Liver (tissue), 9 donors: Measurements from ENCODE around the gene ITGA11. TPM values are rescaled to one million over a fixed set of nuclear protein-coding genes. Genes with fewer than 3 reads are reported as not detected.
A peak's percentile ranks its signal among the peaks of the same experiment; 100 is the strongest.

Experiments used
- DNase-seq: peaks from one replicate; pipeline ENCODE4 v3.0.0-alpha.2; 2017; ENCODE audit warnings: low spot score
- H3K27ac ChIP-seq, 2 donors: one replicate each; pipeline ENCODE4 v1.7.0; 2013; ENCODE audit warnings: inconsistent platforms in 2 of 2, low read length in 2 of 2, control low read depth in 1 of 2, low read depth in 1 of 2, mild to moderate bottlenecking in 1 of 2
- H3K27me3 ChIP-seq, 4 donors: one replicate each; pipeline versions ENCODE4 v1.6.1 to v1.7.0; 2013; ENCODE audit warnings: low read length in 3 of 4, inconsistent platforms in 1 of 4, mild to moderate bottlenecking in 1 of 4, moderate library complexity in 1 of 4; ENCODE audit not compliant: control insufficient read depth in 4 of 4, insufficient read depth in 4 of 4
- H3K36me3 ChIP-seq, 4 donors: one replicate each; pipeline versions ENCODE4 v1.6.1 to v1.7.0; 2013; ENCODE audit warnings: low read length in 3 of 4, mild to moderate bottlenecking in 3 of 4, low read depth in 1 of 4, moderate library complexity in 1 of 4; ENCODE audit not compliant: control insufficient read depth in 4 of 4, insufficient read depth in 3 of 4
- H3K4me1 ChIP-seq, 4 donors: one replicate each; pipeline versions ENCODE4 v1.6.1 to v1.7.0; 2013; ENCODE audit warnings: low read length in 3 of 4, mild to moderate bottlenecking in 3 of 4, moderate library complexity in 1 of 4; ENCODE audit not compliant: control insufficient read depth in 4 of 4, insufficient read depth in 4 of 4
- H3K4me3 ChIP-seq, 3 donors: one replicate each; pipeline versions ENCODE4 v1.6.1 to v1.7.0; 2013; ENCODE audit warnings: low read length in 3 of 3, control low read depth in 1 of 3, low read depth in 1 of 3, mild to moderate bottlenecking in 1 of 3
- H3K9ac ChIP-seq, 2 donors: one replicate each; pipeline ENCODE4 v1.7.0; 2013; ENCODE audit warnings: low read length in 2 of 2, mild to moderate bottlenecking in 2 of 2, moderate library complexity in 2 of 2, control low read depth in 1 of 2, low read depth in 1 of 2
- H3K9me3 ChIP-seq, 4 donors: one replicate each; pipeline versions ENCODE4 v1.6.1 to v1.7.0; 2013; ENCODE audit warnings: low read length in 3 of 4; ENCODE audit not compliant: control insufficient read depth in 4 of 4
- ATF3 ChIP-seq: IDR thresholded peaks from 2 replicates; pipeline ENCODE4 v1.6.1; 2016; ENCODE audit warnings: antibody characterized with exemption
- CTCF ChIP-seq: fragments of 150-350 bp; IDR thresholded peaks from 2 replicates; pipeline ENCODE4 v1.5.1; 2017; ENCODE audit warnings: improper control_type of control experiment, low read depth, low read length; ENCODE audit not compliant: missing input control
- EGR1 ChIP-seq, 2 donors: IDR thresholded peaks; 2 replicates each; pipeline ENCODE4 v1.6.1; 2016 to 2018; ENCODE audit warnings: antibody characterized with exemption in 2 of 2, low read depth in 2 of 2
- FOXA2 ChIP-seq: IDR thresholded peaks from 2 replicates; pipeline ENCODE4 v1.6.1; 2016; ENCODE audit warnings: antibody characterized with exemption
- GABPA ChIP-seq, 2 donors: IDR thresholded peaks in 1 of 2; conservative IDR thresholded peaks in 1 of 2; 2 replicates each; pipeline ENCODE4 v1.6.1; 2016; ENCODE audit warnings: antibody characterized with exemption in 2 of 2, mild to moderate bottlenecking in 1 of 2, moderate library complexity in 1 of 2
- HNF4A ChIP-seq, 2 donors: conservative IDR thresholded peaks; 2 replicates each; pipeline ENCODE4 v1.6.1; 2016; ENCODE audit warnings: antibody characterized with exemption in 2 of 2, mild to moderate bottlenecking in 2 of 2
- HNF4G ChIP-seq: IDR thresholded peaks from 2 replicates; pipeline ENCODE4 v1.6.1; 2016; ENCODE audit warnings: antibody characterized with exemption
- MAX ChIP-seq: IDR thresholded peaks from 2 replicates; pipeline ENCODE4 v1.6.1; 2016; ENCODE audit warnings: antibody characterized with exemption
- NR2F2 ChIP-seq: IDR thresholded peaks from 2 replicates; pipeline ENCODE4 v1.6.1; 2016; ENCODE audit warnings: antibody characterized with exemption
- RAD21 ChIP-seq, 2 donors: IDR thresholded peaks; 2 replicates each; pipeline ENCODE4 v1.6.1; 2016; ENCODE audit warnings: antibody characterized with exemption in 2 of 2, mild to moderate bottlenecking in 2 of 2
- REST ChIP-seq: IDR thresholded peaks from 2 replicates; pipeline ENCODE4 v1.6.1; 2016; ENCODE audit warnings: antibody characterized with exemption, mild to moderate bottlenecking
- RXRA ChIP-seq, 2 donors: IDR thresholded peaks; 2 replicates each; pipeline ENCODE4 v1.6.1; 2017 to 2018; ENCODE audit warnings: antibody characterized with exemption in 2 of 2, mild to moderate bottlenecking in 1 of 2
- TAF1 ChIP-seq: conservative IDR thresholded peaks from 2 replicates; pipeline ENCODE4 v1.6.1; 2016; ENCODE audit warnings: antibody characterized with exemption, mild to moderate bottlenecking
- YY1 ChIP-seq: IDR thresholded peaks from 2 replicates; pipeline ENCODE4 v1.6.1; 2016; ENCODE audit warnings: antibody characterized with exemption, mild to moderate bottlenecking
- ZBTB33 ChIP-seq: IDR thresholded peaks from 2 replicates; pipeline ENCODE4 v1.6.1; 2016; ENCODE audit warnings: antibody characterized with exemption
- WGBS: extraction: QIAGEN DNeasy Blood & Tissue Kit; methylation state at CpG from one replicate; pipeline ENCODE4 v1.1.7; 2013; 5-methylcytosine and 5-hydroxymethylcytosine counted together
- polyA plus RNA-seq, 2 donors: library from polyadenylated mRNA; stranded (reverse) in 1 of 2; unstranded in 1 of 2; fragments of 200-250 nt in 1 of 2; fragments of >200 nt in 1 of 2; fragmentation: Nextera tagmentation in 1 of 2; extraction: Ambion mirVana in 1 of 2; gene quantifications; one replicate each; pipeline versions ENCODE4 v1.2.1 to v1.2.3, GENCODE V29; 2013 to 2015
- total RNA-seq, 2 donors: library from RNA; depleted of rRNA; stranded (reverse); fragments of >200 nt; gene quantifications; one replicate each; pipeline ENCODE4 v1.2.3, GENCODE V29; 2014
- donor health status: healthy.
- donor health status: healthy.
- donor health status: healthy.
- donor health status: healthy.
- donor health status: healthy.

ITGA11 gene
- total and polyA plus RNA-seq, 4 donors = 0.32 to 1.0 (median 0.67) TPM

GRCh38 chr15:68311859-68312557 lies 120.0 kb downstream of the ITGA11 start (continued):
- no peak for TF ChIP-seq NR2F2
- TF ChIP-seq HNF4A (conservative IDR thresholded peaks at IDR 0.05) = no peak
- no peak for TF ChIP-seq HNF4G
- TF ChIP-seq YY1 = no peak
- no peak for TF ChIP-seq CTCF

GRCh38 chr15:68311464-68311835 lies 120.5 kb downstream of the ITGA11 start:
- peak; percentile 25 for DNase-seq
- Histone ChIP-seq H3K4me1 (peaks cover 4 to 11% (median 6%) of the 10 kb centered on the region in 4 donors), H3K27me3 (no peaks in the 10 kb centered on the region), H3K9me3 (no peaks in the 10 kb centered on the region), H3K27ac (no peak overlapping the region), H3K36me3 (no peaks in the 10 kb centered on the region), H3K4me3 (no peak overlapping the region), H3K9ac (no peak overlapping the region)
- TF ChIP-seq GABPA (IDR thresholded peaks at IDR 0.05 in 1 of 2, conservative IDR thresholded peaks at IDR 0.05 in 1 of 2) (no peak), RAD21 (IDR thresholded peaks at IDR 0.05) (no peak), EGR1 (IDR thresholded peaks at IDR 0.05; ENCODE audit: low read depth in 2 of 2) (no peak), HNF4A (conservative IDR thresholded peaks at IDR 0.05) (no peak), RXRA (IDR thresholded peaks at IDR 0.05) (no peak), CTCF (no peak), ZBTB33 (no peak), ATF3 (no peak), YY1 (no peak), TAF1 (no peak), FOXA2 (no peak), REST (no peak), NR2F2 (no peak), HNF4G (no peak), MAX (no peak)
- 96% methylated on average over 3 of the region's 3 CpGs for WGBS
